Nephron progenitor cell (in vitro differentiated cells): ENCODE results near the gene MCCC2.
"Not testable (repeated sequence)": the region's sequence is repeated elsewhere in the genome, so short reads cannot be mapped to it uniquely, and the experiment has no call there.

Source experiments
- DNase-seq: peaks from one replicate; pipeline ENCODE4 v3.0.0; 2021
- H3K27ac Mint-ChIP-seq: 2 replicates; pipeline ENCODE4 v1.8.0; 2021; ENCODE audit warnings: mild to moderate bottlenecking, moderate library complexity, mixed read lengths
- H3K27me3 Mint-ChIP-seq: 2 replicates; pipeline ENCODE4 v1.8.0; 2021; ENCODE audit warnings: mild to moderate bottlenecking, low read depth, mixed read lengths; ENCODE audit not compliant: poor library complexity
- H3K36me3 Mint-ChIP-seq: 2 replicates; pipeline ENCODE4 v1.8.0; 2021; ENCODE audit warnings: low read depth, mixed read lengths
- H3K4me1 Mint-ChIP-seq: 2 replicates; pipeline ENCODE4 v1.8.0; 2021; ENCODE audit warnings: mixed read lengths
- H3K4me3 Mint-ChIP-seq: 2 replicates; pipeline ENCODE4 v1.8.0; 2021; ENCODE audit warnings: mild to moderate bottlenecking, moderate library complexity, mixed read lengths
- H3K9me3 Mint-ChIP-seq: 2 replicates; pipeline ENCODE4 v1.8.0; 2021; ENCODE audit warnings: mild to moderate bottlenecking, moderate library complexity, mixed read lengths
- CTCF ChIP-seq: fragments of 200-600 bp; sonication (generic); IDR thresholded peaks from 2 replicates; pipeline ENCODE4 v1.5.0; 2021; ENCODE audit warnings: antibody characterized with exemption

MCCC2 gene

GRCh38 chr5:71586941-71587765 is at the start of gene MCCC2:
Gene MCCC2 (plus strand): TSS chr5:71587340. CDS start chr5:71587426, 86 bp downstream.
- H3K4me3 Mint-ChIP-seq = peak within 1 kb of the TSS; percentile 91
- no peak for TF ChIP-seq CTCF
- H3K9me3 Mint-ChIP-seq = peaks cover 4% of the 10 kb centered on the region
- peaks cover 22% of the 10 kb centered on the region for H3K36me3 Mint-ChIP-seq
- peaks cover 2% of the 10 kb centered on the region for H3K27me3 Mint-ChIP-seq
- peak within 1 kb of the TSS; percentile 81 for H3K27ac Mint-ChIP-seq
- peak; percentile 94 for DNase-seq
- H3K4me1 Mint-ChIP-seq = peaks cover 30% of the 10 kb centered on the region

GRCh38 chr5:71537687-71538086 is 49.5 kb upstream of the MCCC2 start:
- DNase-seq = no peak
- Mint-ChIP-seq H3K9me3 (no peaks in the 10 kb centered on the region), H3K4me3 (no peak overlapping the region), H3K36me3 (peaks cover 84% of the 10 kb centered on the region), H3K4me1 (no peaks in the 10 kb centered on the region), H3K27me3 (no peaks in the 10 kb centered on the region), H3K27ac (peak overlapping the region; percentile 71)
- TF ChIP-seq CTCF = no peak

GRCh38 chr5:71550885-71551284 is 36.3 kb upstream of the MCCC2 start:
- Mint-ChIP-seq H3K36me3 (peaks cover 95% of the 10 kb centered on the region), H3K9me3 (peaks cover 24% of the 10 kb centered on the region)
- DNase-seq, H3K4me1 Mint-ChIP-seq, H3K4me3 Mint-ChIP-seq, H3K27ac Mint-ChIP-seq, H3K27me3 Mint-ChIP-seq: not testable (repeated sequence)

GRCh38 chr5:71551582-71551981 is 35.6 kb upstream of the MCCC2 start:
- H3K4me1 Mint-ChIP-seq, H3K27ac Mint-ChIP-seq, H3K4me3 Mint-ChIP-seq, DNase-seq, H3K27me3 Mint-ChIP-seq: not testable (repeated sequence)
- H3K9me3 Mint-ChIP-seq = peaks cover 24% of the 10 kb centered on the region
- H3K36me3 Mint-ChIP-seq = peaks cover 96% of the 10 kb centered on the region

- peaks cover 24% of the 10 kb centered on the region for H3K9me3 Mint-ChIP-seq
- H3K27me3 Mint-ChIP-seq, DNase-seq, H3K4me3 Mint-ChIP-seq, H3K27ac Mint-ChIP-seq, H3K4me1 Mint-ChIP-seq: not testable (repeated sequence)
- peaks cover 91% of the 10 kb centered on the region for H3K36me3 Mint-ChIP-seq
Observed at GRCh38 chr5:71552026-71552749, 35.0 kb upstream of the MCCC2 start.

GRCh38 chr5:71563161-71563560 is 24.0 kb upstream of the MCCC2 start:
- Mint-ChIP-seq H3K4me3 (no peak overlapping the region), H3K9me3 (no peaks in the 10 kb centered on the region), H3K4me1 (no peaks in the 10 kb centered on the region), H3K27me3 (no peaks in the 10 kb centered on the region), H3K27ac (no peak overlapping the region), H3K36me3 (peaks cover 40% of the 10 kb centered on the region)
- TF ChIP-seq CTCF = no peak
- no peak for DNase-seq

- H3K4me1 Mint-ChIP-seq = peaks cover 4% of the 10 kb centered on the region
- H3K9me3 Mint-ChIP-seq = no peaks in the 10 kb centered on the region
- no peak overlapping the region for H3K4me3 Mint-ChIP-seq
- H3K27ac Mint-ChIP-seq = no peak overlapping the region
- no peak for TF ChIP-seq CTCF
- DNase-seq = no peak
- H3K27me3 Mint-ChIP-seq = no peaks in the 10 kb centered on the region
- H3K36me3 Mint-ChIP-seq = peaks cover 38% of the 10 kb centered on the region
Observed at GRCh38 chr5:71564895-71565294, 22.2 kb upstream of the MCCC2 start.
